ENCODE results near the gene KIAA0825. TPM values are rescaled to one million over a fixed set of nuclear protein-coding genes. Genes with fewer than 3 reads are reported as not detected.
"Not testable (repeated sequence)": the region's sequence is repeated elsewhere in the genome, so short reads cannot be mapped to it uniquely, and the experiment has no call there.

KIAA0825 gene
- total RNA-seq, 1 donor from 2014 or later, result 2.2 TPM

GRCh38 chr5:94170158-94170557 lies 448.2 kb downstream of the KIAA0825 start:
- ATAC-seq, result not testable (repeated sequence)

GRCh38 chr5:94168151-94168550 lies 450.3 kb downstream of the KIAA0825 start:
- no peak for ATAC-seq

DNA sequence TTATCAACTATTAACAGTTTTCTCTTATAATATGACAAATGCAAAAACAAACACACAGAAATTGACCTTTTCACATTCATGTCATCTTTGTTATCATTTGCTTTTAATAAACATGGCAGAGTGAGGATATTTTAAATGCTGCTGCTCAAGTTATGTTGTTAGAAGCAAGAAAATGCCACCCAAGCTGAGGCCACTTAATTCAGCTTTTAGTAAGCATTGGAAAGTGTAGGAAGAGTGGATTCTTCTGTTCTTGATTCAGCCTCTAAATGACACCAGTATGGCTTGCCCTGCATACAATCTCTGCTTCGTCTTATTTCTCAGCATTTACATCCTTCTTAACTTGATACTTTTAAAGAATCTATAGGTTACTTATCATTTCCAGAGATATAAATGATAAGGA lies 456.6 kb downstream of the KIAA0825 start:
- ATAC-seq, result no peak

- no peak for ATAC-seq
Measured at GRCh38 chr5:94159144-94159543, 459.3 kb downstream of the KIAA0825 start.

- no peak for ATAC-seq
Measured at GRCh38 chr5:94157704-94158539, 460.5 kb downstream of the KIAA0825 start.

GRCh38 chr5:94154672-94155071 lies 463.7 kb downstream of the KIAA0825 start:
- ATAC-seq, result no peak

- ATAC-seq, result no peak
Measured at GRCh38 chr5:94153736-94154450, 464.5 kb downstream of the KIAA0825 start.

DNA sequence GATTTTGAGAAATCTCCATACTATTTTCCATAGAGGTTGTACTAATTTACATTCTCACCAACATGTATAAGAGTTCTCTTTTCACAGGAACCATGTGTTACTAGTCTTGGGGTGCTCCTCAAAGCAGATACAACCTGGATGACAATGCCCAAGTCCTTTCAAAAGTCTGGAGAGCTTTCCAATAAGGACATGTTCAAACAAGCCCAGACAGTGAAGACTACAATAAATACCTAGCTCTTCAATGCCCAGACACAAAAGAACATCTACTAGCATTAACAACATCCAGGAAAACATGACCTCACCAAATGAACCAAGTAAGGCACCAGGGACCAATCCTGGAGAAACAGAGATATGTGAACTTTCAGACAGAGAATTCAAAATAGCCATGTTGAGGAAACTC lies 474.8 kb downstream of the KIAA0825 start:
- not testable (repeated sequence) for ATAC-seq

DNA sequence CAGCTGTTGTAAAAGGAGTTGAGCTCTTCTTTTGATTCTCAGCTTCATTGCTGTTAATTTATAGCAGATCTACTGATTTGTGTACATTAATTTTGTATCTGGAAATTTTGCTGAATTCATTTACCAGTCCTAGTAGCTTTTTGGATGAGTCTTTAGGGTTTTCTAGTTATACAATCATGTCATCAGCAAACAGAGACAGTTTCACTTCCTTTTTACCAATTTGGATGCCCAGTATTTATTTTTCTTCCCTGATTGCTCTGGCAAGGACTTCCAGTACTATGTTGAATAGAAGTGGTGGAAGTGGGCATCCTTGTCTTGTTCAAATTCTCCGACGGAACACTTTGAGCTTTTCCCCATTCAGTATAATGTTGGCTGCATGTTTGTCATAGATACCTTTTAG lies 478.1 kb downstream of the KIAA0825 start:
- ATAC-seq, result no peak

DNA sequence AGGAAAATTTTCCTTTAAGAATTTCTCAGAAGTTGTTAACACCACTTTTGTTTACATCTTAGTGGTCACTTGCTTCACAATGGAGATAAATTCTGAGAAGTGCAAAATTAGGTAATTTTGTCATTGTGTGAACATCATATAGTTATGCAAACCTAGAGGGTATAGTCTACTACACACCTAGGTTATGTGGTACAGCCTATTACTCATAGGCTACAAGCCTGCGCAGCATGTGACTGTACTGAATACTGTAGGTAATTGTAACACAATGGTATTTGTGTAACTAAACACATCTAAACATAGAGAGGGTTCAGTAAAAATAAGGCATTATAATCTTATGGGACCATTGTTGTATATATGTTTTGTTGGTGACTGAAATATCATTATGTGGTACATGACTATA lies 488.3 kb downstream of the KIAA0825 start:
- no peak for ATAC-seq

DNA sequence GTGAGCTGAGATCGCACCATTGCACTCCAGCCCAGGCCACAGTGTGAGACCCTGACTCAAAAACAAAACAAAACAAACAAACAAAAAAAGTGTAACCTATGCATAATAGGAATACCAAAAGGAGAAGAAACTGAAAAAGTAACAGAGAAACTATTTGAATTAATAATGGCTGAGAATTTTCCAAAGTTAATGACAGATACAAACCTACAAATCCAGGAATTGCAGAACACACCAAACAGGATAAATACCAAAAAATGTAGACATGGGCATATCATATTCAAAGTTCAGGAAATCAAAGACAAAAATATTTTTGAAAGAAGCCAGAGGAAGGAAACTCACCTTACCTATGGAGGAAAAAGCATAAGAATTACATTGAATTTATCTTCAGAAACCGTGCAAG lies 493.3 kb downstream of the KIAA0825 start:
- ATAC-seq, result no peak

DNA sequence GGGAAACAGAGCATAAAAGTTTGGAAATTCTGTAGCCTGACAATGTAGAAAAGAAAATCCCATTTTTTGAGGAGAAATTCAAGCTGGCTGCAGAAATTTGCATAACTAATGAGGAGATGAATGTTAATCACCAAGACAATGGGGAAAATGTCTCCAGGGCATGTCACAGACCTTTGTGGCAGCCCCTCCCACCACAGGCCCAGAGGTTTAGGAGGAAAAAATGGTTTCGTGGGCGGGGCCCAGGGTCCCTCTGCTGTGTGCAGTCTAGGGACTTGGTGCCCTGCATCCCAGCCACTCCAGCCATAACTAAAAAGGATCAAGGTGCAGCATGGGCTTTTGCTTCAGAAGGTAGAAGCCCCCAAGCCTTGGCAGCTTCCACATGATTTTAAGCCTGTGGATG lies 502.1 kb downstream of the KIAA0825 start:
- not testable (repeated sequence) for ATAC-seq

DNA sequence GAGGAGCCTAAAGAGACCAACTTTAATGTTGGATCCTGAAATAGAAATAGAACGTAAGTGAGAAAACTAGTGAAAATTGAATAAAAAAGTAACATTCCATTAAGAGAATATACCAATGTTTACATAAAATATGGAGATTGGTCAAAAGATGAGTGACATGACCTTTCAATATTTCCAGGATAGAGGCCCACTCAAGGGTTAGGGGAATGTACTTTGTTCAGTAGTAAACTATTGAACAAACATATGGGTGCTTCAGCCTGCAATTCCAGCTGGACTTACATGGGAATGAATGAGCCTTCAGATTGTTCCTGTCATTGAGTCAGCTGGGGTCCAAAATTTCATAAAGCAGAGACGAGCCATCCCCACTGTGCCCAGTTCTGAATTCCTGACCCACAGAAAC lies 505.3 kb downstream of the KIAA0825 start:
- ATAC-seq, result no peak

GRCh38 chr5:94111209-94112004 lies 507.0 kb downstream of the KIAA0825 start:
- ATAC-seq, result peak; percentile 98

DNA sequence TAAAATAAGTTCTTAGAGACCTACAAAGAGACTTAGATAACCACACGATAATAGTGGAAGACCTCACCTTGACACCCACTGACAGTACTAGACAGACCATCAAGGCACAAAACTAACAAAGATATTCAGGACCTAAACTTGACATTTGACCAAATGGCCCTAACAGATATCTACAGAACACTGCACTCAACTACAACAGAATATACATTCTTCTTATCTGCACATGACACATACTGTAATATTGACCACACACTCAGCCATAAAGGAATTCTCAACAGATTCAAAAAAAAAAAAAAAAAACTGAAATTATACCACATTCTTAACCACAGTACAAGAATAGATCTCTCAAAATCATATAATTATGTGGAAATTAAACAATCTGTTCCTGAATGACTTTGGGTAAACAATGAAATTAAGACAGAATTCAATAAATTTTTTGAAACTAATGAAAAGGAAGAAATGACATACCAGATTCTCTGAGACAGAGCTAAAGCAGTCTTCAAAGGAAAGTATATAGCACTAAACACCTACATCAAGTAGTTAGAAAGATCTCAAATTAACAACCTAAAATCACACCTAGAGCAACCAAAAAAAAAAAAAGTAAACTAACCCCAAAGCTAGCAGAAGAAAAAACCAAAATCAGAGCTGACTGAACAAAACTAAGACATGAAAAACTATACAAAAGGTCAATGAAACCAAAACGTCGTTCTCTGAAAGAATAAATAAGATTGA lies 514.7 kb downstream of the KIAA0825 start:
- no peak for ATAC-seq

Other genes with a start within 250 kb of the KIAA0825 start
- 5.0 TPM for gene SLF1, start 65 bp upstream of the KIAA0825 start, total RNA-seq